Stomach (tissue), 4 donors: Measurements from ENCODE around the gene PCSK2.

Source experiments
- POLR2A ChIP-seq, 4 donors: fragments of 450-650 bp; IDR thresholded peaks; one replicate each; pipeline ENCODE4 v1.6.1; 2016; ENCODE audit warnings: antibody characterized with exemption in 4 of 4, control low read depth in 2 of 4, mild to moderate bottlenecking in 1 of 4, moderate library complexity in 1 of 4
- TF ChIP-seq, protein P1 (sequence below), 7 experiments: fragments of 450-650 bp in 4 of 7; fragments of 200-600 bp in 3 of 7; sonication (generic) in 3 of 7; IDR thresholded peaks; one replicate each; pipeline ENCODE4 v1.5.1; 2016 to 2019; ENCODE audit warnings: antibody characterized with exemption in 7 of 7, control low read depth in 2 of 7, mild to moderate bottlenecking in 1 of 7

DNA sequence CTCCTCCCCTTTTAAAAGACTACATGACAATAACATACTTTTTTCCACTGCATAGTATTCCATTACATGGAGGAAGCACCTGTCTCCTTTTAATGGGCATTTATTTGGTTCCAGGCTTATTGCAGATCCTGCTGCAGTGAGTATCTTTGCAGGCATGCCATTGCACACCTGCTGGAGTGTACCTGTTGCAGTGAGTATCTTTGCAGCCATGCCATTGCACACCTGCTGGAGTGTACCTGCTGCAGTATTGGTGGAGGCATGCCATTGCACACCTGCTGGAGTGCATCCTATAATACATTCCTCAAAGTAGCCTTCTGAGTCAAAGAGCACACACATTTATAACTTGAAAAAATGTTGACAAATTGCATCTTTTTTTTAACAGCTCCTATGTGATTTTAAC is 302.7 kb downstream of the PCSK2 start:
- no peak for TF ChIP-seq POLR2A (IDR thresholded peaks at IDR 0.05)
- TF ChIP-seq, protein P1, sequence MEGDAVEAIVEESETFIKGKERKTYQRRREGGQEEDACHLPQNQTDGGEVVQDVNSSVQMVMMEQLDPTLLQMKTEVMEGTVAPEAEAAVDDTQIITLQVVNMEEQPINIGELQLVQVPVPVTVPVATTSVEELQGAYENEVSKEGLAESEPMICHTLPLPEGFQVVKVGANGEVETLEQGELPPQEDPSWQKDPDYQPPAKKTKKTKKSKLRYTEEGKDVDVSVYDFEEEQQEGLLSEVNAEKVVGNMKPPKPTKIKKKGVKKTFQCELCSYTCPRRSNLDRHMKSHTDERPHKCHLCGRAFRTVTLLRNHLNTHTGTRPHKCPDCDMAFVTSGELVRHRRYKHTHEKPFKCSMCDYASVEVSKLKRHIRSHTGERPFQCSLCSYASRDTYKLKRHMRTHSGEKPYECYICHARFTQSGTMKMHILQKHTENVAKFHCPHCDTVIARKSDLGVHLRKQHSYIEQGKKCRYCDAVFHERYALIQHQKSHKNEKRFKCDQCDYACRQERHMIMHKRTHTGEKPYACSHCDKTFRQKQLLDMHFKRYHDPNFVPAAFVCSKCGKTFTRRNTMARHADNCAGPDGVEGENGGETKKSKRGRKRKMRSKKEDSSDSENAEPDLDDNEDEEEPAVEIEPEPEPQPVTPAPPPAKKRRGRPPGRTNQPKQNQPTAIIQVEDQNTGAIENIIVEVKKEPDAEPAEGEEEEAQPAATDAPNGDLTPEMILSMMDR (IDR thresholded peaks at IDR 0.05): no peak
